ENCODE measurements around the gene ACAD10.
"Not testable (repeated sequence)": the region's sequence is repeated elsewhere in the genome, so short reads cannot be mapped to it uniquely, and the experiment has no call there.

Gene ACAD10

DNA sequence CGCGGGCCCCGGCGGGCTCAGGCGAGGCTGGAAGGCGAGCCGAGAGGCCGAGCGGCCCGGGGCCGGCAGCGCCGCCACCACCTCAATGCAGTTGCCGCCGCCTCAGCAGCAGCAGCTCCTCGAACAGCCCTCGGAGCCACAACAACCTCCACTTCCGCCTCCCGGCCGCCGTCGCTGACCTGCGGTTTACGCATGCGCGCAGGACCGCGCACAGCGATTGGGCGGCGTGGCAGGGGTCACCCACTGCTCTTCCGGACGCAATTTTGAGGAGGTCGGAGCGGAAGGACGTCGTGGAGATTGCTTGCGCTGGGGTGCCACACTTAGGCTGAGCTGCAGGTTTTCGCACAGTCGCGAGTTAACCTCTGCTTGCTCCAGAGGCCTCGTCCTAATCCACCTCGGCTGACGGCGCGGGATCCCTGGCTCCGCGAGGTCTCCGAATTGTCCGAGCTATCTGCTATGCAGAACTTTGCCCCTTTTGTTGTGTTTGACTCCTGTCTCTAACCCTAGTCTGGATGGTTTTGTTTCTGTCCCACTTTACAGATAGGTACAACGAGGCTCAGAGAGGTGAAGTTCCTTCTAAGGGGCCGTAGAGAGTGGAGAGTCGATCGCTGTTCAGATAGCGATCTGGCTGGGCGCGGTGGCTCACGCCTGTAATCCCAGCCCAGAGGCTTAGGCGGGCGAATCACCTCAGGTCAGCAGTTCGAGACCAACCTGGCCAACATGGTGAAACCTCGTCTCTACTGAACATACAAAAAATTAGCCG, at the start of gene ACAD10, which contains the start of gene BRAP:
Gene ACAD10, plus strand, starts transcription at position 243 of the 763 bp plus-strand sequence. CDS start 6,657 bp downstream, outside the sequence.
Gene BRAP, minus strand, starts transcription at position 146 of the 763 bp plus-strand sequence. CDS start 164 bp downstream, outside the sequence.
- DNase-seq = peak; percentile 96

DNA sequence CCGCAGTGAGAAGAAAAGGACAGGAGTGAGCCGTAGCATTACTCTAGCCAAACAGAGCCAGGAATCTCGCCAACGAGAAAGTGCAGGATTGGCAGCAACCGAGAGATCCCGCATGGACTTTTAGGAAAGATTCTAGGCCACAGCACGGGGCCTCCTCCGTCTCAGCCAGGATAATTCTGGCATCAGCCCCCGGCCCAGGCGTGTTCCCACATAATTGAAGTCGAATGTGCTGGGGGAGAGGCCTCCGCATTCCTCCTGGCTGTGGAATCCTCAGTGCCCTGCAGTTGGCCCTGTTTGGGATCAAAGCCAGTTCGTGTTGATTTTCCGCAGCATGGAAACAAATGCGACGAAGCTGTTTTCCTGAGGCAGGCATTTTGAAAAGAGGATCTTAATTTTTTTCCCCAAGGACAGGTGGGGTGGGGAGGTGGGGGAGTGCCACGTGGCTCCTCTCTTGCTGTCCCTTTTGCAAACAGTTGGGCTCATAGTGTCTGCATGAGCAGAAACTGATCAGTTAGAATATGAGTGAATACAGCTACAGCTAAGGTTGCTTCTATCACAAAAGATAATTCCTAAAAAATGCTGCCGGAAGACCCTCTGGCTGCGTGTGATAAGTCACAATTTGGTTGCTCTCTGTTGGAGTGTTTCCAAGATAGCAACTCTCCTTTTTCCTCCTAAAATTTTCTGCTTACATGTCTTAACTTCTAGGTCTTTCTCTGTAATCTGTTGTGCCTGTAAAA, 49.5 kb upstream of the ACAD10 start:
- DNase-seq = no peak

DNA sequence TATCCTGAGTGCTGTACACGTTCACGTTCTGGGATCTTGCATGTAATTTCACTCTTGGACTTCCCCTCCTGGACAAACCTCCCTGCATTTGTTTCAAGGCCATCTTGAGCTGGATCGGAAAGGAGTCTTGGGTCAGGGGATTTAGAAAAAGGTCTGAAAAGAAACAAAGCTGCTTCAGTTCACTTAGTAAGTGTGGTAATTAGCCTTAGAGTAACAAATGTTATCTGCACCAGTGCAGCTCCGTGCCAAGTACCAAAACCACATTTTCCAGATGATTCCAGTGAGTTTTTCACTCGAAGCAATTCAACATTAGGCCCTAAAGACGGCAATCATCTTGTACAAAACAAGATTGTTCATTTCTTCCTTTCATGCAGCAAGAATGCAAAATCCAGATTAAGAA, 47.3 kb upstream of the ACAD10 start:
- DNase-seq = no peak

- no peak for DNase-seq
Measured at GRCh38 chr12:111640506-111640905, 45.3 kb upstream of the ACAD10 start.

DNA sequence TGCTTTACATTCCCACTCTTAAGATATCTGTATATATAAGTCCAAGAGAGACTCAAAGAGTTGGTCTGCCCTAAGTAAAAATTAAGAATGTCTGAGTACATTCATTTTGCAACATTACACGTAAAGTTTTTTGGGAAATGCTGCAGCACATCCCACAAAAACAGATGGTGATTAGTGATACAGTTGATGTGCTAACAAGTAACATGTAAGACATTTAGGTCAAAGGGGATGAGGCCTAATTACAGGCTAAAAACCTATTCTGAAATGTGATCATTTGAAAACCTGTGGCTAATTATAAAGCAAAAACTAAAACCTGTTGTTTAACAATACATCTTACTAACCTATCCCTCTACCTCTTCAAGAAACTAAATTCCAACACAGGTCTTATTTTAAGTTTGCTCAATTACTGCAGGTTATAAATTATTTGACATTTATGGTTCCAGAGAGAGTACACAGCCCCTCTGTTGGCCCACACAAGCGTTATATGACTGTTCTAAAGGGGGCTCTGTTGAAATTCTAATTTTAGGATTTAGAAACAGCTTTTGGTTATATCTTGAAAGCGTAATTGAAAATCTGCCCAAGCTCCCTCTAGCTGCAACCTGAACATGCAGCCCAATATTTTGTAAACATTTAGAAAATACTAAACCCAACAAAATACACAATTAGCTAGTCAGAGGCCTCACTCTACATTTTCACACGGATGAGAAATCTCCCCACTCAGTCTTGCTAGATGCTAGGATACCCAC, 43.0 kb upstream of the ACAD10 start:
- no peak for DNase-seq

DNA sequence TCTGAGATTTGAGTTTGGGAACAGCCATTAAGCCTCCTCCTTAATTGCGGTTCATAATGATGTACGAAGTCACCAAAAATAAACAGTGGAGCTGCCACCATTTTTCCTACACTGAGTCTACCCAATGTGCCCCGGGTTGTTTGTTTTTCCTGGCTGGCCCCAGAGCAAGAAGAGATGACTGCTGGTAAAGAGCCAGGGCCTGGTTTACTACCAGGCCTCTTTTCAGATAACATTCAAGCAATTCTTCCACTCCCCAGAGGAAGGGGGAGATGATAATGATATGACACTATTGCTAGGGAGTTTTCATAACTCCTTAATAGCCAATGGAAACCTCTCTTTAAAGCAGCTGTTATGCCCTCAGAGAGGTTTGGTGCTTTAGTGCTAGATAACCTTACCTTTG, 42.4 kb upstream of the ACAD10 start:
- no peak for DNase-seq

DNA sequence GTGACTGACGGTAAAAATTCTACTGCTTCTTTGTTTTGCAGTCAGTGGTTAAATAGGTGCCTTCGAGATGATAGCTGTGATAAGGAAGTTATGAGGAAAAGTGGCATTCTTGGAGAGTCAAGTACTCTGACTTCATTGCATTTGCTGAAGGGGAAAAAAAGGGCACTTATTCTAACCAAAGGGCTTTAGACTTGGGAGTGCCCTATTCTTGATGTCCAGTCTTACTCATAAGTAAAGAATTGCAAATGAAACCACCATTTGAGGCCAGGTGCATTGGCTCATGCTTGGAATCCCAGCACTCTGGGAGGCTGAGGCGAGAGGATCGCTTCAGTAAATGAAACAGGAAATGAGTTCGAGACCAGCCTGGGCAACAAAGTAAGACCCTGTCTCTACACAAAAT, 40.4 kb upstream of the ACAD10 start:
- no peak for DNase-seq

DNA sequence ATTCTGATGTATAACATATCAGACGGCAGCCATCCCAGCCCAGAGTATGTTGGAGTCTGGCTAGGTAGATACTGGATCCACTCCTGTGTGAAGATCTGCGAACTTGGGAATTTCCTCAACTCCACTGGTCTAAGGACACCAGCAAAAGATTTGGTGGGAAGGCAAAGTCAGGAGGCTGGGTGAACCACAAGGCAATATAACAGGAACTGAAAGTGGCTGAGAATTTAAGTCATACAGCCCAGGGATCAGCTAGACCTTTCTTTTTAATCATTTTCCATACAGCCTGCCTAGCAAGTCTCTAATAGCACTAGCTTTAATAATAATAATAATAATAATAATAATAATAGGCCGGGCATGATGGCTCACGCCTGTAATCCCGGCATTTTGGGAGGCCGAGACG, 34.9 kb upstream of the ACAD10 start:
- DNase-seq = no peak

GRCh38 chr12:111652530-111652929, 33.3 kb upstream of the ACAD10 start:
- DNase-seq = not testable (repeated sequence)

DNA sequence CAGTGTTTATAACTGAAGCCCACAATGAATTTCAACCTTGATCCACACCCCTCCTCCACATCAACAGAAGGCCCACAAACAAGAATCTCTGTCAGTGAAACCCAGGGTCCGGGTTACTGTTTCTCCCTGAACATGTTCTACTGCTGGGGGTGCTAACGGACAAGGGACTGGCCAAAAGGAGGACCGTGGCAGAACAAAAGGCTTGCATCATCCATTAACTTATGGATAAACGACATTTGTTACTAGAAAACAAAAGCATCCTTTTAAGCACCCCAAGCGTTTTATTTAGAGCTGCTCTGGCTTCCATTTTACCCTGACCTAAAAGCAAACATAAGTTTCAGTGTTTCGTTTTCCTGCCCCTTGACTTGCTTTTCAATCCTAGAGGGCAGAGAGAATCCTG, 32.3 kb upstream of the ACAD10 start:
- DNase-seq = no peak

- DNase-seq = no peak
Measured at GRCh38 chr12:111655356-111655755, 30.5 kb upstream of the ACAD10 start.

- DNase-seq = no peak
Measured at GRCh38 chr12:111656016-111656415, 29.8 kb upstream of the ACAD10 start.

DNA sequence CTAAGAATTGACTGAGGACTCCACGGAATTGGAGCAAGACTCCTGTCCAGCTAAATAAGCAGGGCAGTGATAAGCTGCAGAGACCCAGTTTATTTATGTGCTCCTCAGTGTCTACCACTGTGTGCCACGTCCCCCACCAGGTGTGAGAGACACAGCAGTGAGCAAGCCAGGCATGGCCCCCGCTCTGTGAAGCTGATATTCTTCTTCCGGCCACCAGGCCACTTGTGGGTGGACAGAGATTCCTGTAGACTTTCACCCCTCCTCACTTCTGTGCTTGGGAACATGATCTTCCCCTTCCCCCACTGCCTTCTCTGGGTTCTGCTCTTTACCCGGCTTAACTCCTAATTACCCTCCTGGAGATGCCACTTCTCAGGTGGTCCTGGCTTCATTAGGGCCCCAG, 21.4 kb upstream of the ACAD10 start:
- no peak for DNase-seq

- DNase-seq = no peak
Measured at GRCh38 chr12:111664961-111665865, 20.6 kb upstream of the ACAD10 start.

GRCh38 chr12:111672822-111673381, 13.0 kb upstream of the ACAD10 start:
- DNase-seq = no peak

DNA sequence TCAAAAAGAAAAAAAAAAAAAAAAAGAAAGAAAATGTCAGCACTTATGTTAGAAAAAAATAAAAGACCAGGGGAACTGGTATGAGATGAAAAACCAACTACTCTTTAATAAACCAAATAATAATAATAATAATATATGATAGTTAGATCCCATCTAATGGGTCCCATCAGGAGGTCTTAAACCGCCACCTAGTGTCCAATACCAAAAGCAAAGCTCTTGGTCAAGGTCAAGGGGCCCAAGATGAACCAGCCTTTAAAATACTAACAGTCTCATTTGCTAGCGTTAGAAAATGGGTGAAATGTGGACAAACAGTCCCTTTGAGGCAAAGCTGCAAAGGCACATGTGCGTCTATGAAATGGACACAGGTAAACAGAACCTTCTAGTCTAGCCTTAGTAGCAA, 12.3 kb upstream of the ACAD10 start:
- DNase-seq = no peak

GRCh38 chr12:111677186-111677585, 8.7 kb upstream of the ACAD10 start:
- no peak for DNase-seq

- not testable (repeated sequence) for DNase-seq
Measured at GRCh38 chr12:111684485-111685198, 1.2 kb upstream of the ACAD10 start.

- no peak for DNase-seq
Measured at GRCh38 chr12:111685322-111685810, 487 bp upstream of the ACAD10 start.

DNA sequence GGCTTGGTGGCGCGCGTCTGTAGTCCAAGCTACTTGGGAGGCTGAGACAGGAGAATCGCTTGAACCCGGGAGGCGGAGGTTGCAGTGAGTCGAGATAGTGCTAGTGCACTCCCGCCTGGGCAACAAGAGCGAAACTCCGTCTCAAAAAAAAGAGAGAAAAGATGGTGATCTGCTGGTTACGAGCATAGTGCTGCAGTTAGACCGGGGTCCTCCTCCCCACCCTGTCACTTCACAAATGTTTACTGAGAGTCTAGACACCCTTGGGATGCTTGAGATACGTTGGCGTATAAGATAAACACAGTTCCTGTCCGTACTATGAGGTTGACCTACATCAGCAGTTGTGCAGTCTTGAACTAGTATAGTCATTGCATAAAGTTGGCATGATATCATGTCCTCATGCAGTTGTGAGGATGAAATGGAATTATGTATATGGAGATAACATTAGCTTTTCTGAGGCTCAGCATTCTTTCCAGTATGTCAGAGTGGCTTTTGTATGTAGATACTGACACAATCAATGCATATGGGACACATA, 787 bp downstream of the ACAD10 start:
- DNase-seq = no peak

DNA sequence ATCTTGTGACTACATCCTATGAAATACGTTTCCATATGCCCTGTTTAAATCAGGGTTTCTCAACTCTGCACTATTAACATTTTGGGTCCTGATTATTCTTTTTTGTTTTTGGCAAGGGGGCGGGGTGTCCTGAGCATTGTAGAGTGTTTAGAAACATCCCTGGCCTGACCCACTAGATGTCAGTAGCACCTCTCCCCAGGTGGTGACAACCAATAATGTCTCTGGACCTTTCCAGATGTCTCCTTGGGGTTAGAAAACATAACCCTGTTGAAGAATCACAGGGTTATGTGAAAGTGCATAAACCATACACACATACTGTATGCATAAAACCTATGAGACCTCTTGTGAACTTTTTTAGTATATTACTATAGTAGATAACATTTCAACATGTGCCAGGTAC, 1.4 kb downstream of the ACAD10 start:
- peak; percentile 4 for DNase-seq
